ENCODE measurements around the gene SLC16A12. TPM values are rescaled to one million over a fixed set of nuclear protein-coding genes. Genes with fewer than 3 reads are reported as not detected.

SLC16A12 gene
- total and polyA plus RNA-seq, 2 of the 8 experiments (the other 6 are each of a cell fraction or from before 2014, with no cell fraction given): 1.6 to 1.9 TPM

DNA sequence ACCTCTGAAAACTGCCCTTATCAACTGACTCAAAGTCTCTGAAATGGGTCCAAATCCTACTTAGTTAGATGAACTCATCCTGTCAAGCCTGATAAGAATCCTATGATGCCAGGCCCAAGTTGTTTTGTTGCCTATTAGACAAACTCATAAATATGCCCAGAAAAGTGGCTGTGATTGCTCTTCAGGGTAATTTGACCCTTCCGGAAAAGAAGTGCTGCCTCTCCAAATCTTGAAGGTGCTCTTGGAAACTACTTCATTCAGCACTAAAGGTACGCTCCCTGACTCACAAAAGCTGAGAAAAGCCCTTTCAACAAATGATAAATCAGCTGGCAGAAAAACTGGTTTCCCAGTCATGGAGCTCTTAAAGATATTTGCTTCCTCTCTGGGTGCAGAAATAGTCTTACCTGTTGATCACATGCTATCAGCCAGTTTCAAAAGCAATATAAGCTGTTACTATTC, 114.3 kb downstream of the SLC16A12 start:
- no peak overlapping the region for H2BK5ac ChIP-seq (ENCODE audit: low read depth, low read length)
- no peak overlapping the region for H3K56ac ChIP-seq (replicated peaks; ENCODE audit: insufficient read length, low read depth, low read length)
- TF ChIP-seq JUN (IDR thresholded peaks at IDR 0.05; ENCODE audit: low read depth, low read length) (no peak), PHF8 (conservative IDR thresholded peaks at IDR 0.05; ENCODE audit: low read depth, low read length) (no peak), JUND (IDR thresholded peaks at IDR 0.05; ENCODE audit: low read length) (no peak), TAF1 (IDR thresholded peaks at IDR 0.05; ENCODE audit: low read depth, low read length) (no peak), MAFK (IDR thresholded peaks at IDR 0.05; ENCODE audit: low read depth, low read length) (no peak), SIN3A (conservative IDR thresholded peaks at IDR 0.05 in 1 of 2, IDR thresholded peaks at IDR 0.05 in 1 of 2; ENCODE audit: low read depth in 1 of 2, low read length in 2 of 2) (no peak)
- H3K23me2 ChIP-seq (ENCODE audit: low read depth, low read length): no peaks in the 10 kb centered on the region
- H2BK15ac ChIP-seq (ENCODE audit: low read length): no peak overlapping the region
- H2BK12ac ChIP-seq (ENCODE audit: low read depth, low read length): no peak overlapping the region
- H2AK5ac ChIP-seq (ENCODE audit: low read depth, low read length): no peak overlapping the region
- no peak overlapping the region for H3K4me2 ChIP-seq (ENCODE audit: insufficient read depth in 1 of 2, low read depth in 2 of 2, low read length in 2 of 2)
- no peak overlapping the region for H3K4ac ChIP-seq (replicated peaks; ENCODE audit: insufficient read length, low read depth, low read length)
- peaks cover 0 to 7% (median 2%) of the 10 kb centered on the region in 4 experiments; a peak in 4 of 7 replicates for H3K4me1 ChIP-seq (replicated peaks in 1 of 4; ENCODE audit: control insufficient read depth in 3 of 4, insufficient read depth in 4 of 4, low read length in 3 of 4)
- H2BK20ac ChIP-seq (ENCODE audit: low read length): no peak overlapping the region
- FAIRE-seq (no peak), DNase-seq (ENCODE audit: low read depth in 1 of 2, low spot score in 2 of 2) (no peak)
- H2AFZ ChIP-seq (ENCODE audit: low read length): no peak overlapping the region
- no peak overlapping the region for H4K91ac ChIP-seq (replicated peaks; ENCODE audit: insufficient read length, low read length)
- H3K36me3 ChIP-seq (ENCODE audit: control insufficient read depth in 2 of 4, insufficient read depth in 4 of 4, low read length in 3 of 4): no peaks in the 10 kb centered on the region
- H3K23ac ChIP-seq (ENCODE audit: insufficient read length): no peak overlapping the region
- H4K20me1 ChIP-seq (replicated peaks in 1 of 2; ENCODE audit: control insufficient read depth in 1 of 2, insufficient read depth in 2 of 2, low read length in 2 of 2): no peaks in the 10 kb centered on the region
- ChIA-PET CTCF (ENCODE audit: partially characterized antibody) (interaction anchor here (0.9 to 1.5 kb wide), 7 partner anchors 52 to 144 kb away, joined by 3 to 4 read pairs (median 3); no protein-coding TSS in a partner anchor), POLR2A (ENCODE audit: partially characterized antibody) (no interaction called here)
- H4K8ac ChIP-seq (ENCODE audit: extremely low read depth, insufficient read depth, low read length): no peak overlapping the region
- no peaks in the 10 kb centered on the region for H3K9me3 ChIP-seq (ENCODE audit: insufficient read depth in 2 of 2, low read depth in 1 of 2, low read length in 1 of 2)
- H3K4me3 ChIP-seq (ENCODE audit: extremely low read depth in 1 of 4, insufficient read depth in 2 of 4, low read depth in 3 of 4, low read length in 4 of 4): no peak overlapping the region
- 95% methylated on average over 2 of the region's 2 CpGs; no CpG with 5 or more reads in 1 of the 2 experiments for WGBS, 2 experiments (ENCODE audit: extremely low coverage in 1 of 2, insufficient coverage in 1 of 2, insufficient read length in 1 of 2, insufficient replicate concordance in 2 of 2, low coverage in 1 of 2, low lambda C conversion rate in 2 of 2, missing lambda C conversion rate in 1 of 2)
- no peak overlapping the region for H3K18ac ChIP-seq (ENCODE audit: extremely low read depth, low read length)
- H3K27ac ChIP-seq (ENCODE audit: low read depth, low read length): no peak overlapping the region
- H3K79me2 ChIP-seq (ENCODE audit: control insufficient read depth in 1 of 2, insufficient read depth in 2 of 2, low read length in 2 of 2): no peaks in the 10 kb centered on the region
- H3K27me3 ChIP-seq (replicated peaks in 1 of 4; ENCODE audit: control insufficient read depth in 3 of 4, extremely low read depth in 1 of 4, insufficient read depth in 3 of 4, low read length in 3 of 4): peaks cover 0 to 5% (median 4%) of the 10 kb centered on the region in 4 experiments; a peak in 5 of 7 replicates
- no peak overlapping the region for H3K9ac ChIP-seq (replicated peaks in 1 of 4; ENCODE audit: extremely low read depth in 1 of 4, low read depth in 3 of 4, low read length in 3 of 4)
- no peak overlapping the region for H3K14ac ChIP-seq (ENCODE audit: insufficient read length)
- no peak overlapping the region for H4K5ac ChIP-seq (ENCODE audit: insufficient read length, low read depth, low read length)
- H3K79me1 ChIP-seq (ENCODE audit: low read depth, low read length): no peaks in the 10 kb centered on the region
- no peak overlapping the region for H2BK120ac ChIP-seq (replicated peaks; ENCODE audit: low read depth, low read length)

Data from H1 (cell line).